ENCODE data around the gene RCE1.

Gene RCE1

GRCh38 chr11:66856496-66857233, 13.4 kb downstream of the RCE1 start, which contains the start of gene LRFN4:
TSS of gene LRFN4 (plus strand) at chr11:66857064. CDS start at chr11:66857745, 681 bp downstream.
- DNase-seq (ENCODE audit: low read depth): peak; percentile 29

GRCh38 chr11:66857234-66857926, 14.1 kb downstream of the RCE1 start:
- DNase-seq (ENCODE audit: low read depth): no peak

GRCh38 chr11:66857927-66858185, 14.6 kb downstream of the RCE1 start:
- no peak for DNase-seq (ENCODE audit: low read depth)

GRCh38 chr11:66858186-66858938, 15.1 kb downstream of the RCE1 start:
- no peak for DNase-seq (ENCODE audit: low read depth)

- DNase-seq (ENCODE audit: low read depth): no peak
These were observed 15.9 kb downstream of the RCE1 start for GRCh38 chr11:66858939-66859685.

- DNase-seq (ENCODE audit: low read depth): no peak
These were observed 16.6 kb downstream of the RCE1 start for GRCh38 chr11:66859686-66860448.

- DNase-seq (ENCODE audit: low read depth): no peak
These were observed 17.2 kb downstream of the RCE1 start for GRCh38 chr11:66860449-66860831.

- no peak for DNase-seq (ENCODE audit: low read depth)
These were observed 18.0 kb downstream of the RCE1 start for GRCh38 chr11:66861038-66861773.

- DNase-seq (ENCODE audit: low read depth): no peak
These were observed 18.7 kb downstream of the RCE1 start for GRCh38 chr11:66861774-66862558.

GRCh38 chr11:66862559-66863037, 19.4 kb downstream of the RCE1 start:
- no peak for DNase-seq (ENCODE audit: low read depth)

- DNase-seq (ENCODE audit: low read depth): no peak
These were observed 20.3 kb downstream of the RCE1 start for GRCh38 chr11:66863428-66864125.

- no peak for DNase-seq (ENCODE audit: low read depth)
These were observed 21.1 kb downstream of the RCE1 start for GRCh38 chr11:66864172-66864901.

GRCh38 chr11:66864924-66865697, 21.9 kb downstream of the RCE1 start:
- no peak for DNase-seq (ENCODE audit: low read depth)

- DNase-seq (ENCODE audit: low read depth): no peak
These were observed 22.8 kb downstream of the RCE1 start for GRCh38 chr11:66866007-66866406.

GRCh38 chr11:66866511-66866986, 23.3 kb downstream of the RCE1 start:
- no peak for DNase-seq (ENCODE audit: low read depth)

GRCh38 chr11:66867425-66868040, 24.3 kb downstream of the RCE1 start:
- no peak for DNase-seq (ENCODE audit: low read depth)

GRCh38 chr11:66868082-66868725, 25.0 kb downstream of the RCE1 start:
- DNase-seq (ENCODE audit: low read depth): no peak

Data from GM04503 (cell line).